NCI-H1436 (cell line): Measurements from ENCODE around the gene PRDM15.

Experiments
- DNase-seq: peaks from one replicate; lab custom pipeline; 2025; lab: John Stamatoyannopoulos, UW

The PRDM15 gene

GRCh38 chr21:41823906-41824305, 55.2 kb downstream of the PRDM15 start:
- no peak for DNase-seq

GRCh38 chr21:41823166-41823565, 56.0 kb downstream of the PRDM15 start:
- DNase-seq: no peak

GRCh38 chr21:41821756-41822431, 57.2 kb downstream of the PRDM15 start:
- DNase-seq: no peak

GRCh38 chr21:41821081-41821755, 57.9 kb downstream of the PRDM15 start:
- no peak for DNase-seq

- no peak for DNase-seq
Measured at GRCh38 chr21:41820384-41821080, 58.6 kb downstream of the PRDM15 start.

GRCh38 chr21:41819856-41820281, 59.3 kb downstream of the PRDM15 start:
- no peak for DNase-seq

- no peak for DNase-seq
Measured at GRCh38 chr21:41819236-41819855, 59.8 kb downstream of the PRDM15 start.

- no peak for DNase-seq
Measured at GRCh38 chr21:41817877-41818855, 61.0 kb downstream of the PRDM15 start.

- DNase-seq: peak; percentile 24
Measured at GRCh38 chr21:41817228-41817627, 61.9 kb downstream of the PRDM15 start.

GRCh38 chr21:41816583-41817165, 62.5 kb downstream of the PRDM15 start:
- DNase-seq: no peak

- DNase-seq: no peak
Measured at GRCh38 chr21:41815652-41816582, 63.2 kb downstream of the PRDM15 start.

GRCh38 chr21:41813226-41813625, 65.9 kb downstream of the PRDM15 start:
- no peak for DNase-seq

GRCh38 chr21:41812679-41813078, 66.5 kb downstream of the PRDM15 start:
- no peak for DNase-seq

GRCh38 chr21:41810597-41810932, 68.6 kb downstream of the PRDM15 start:
- no peak for DNase-seq

- no peak for DNase-seq
Measured at GRCh38 chr21:41809891-41810596, 69.1 kb downstream of the PRDM15 start.

- DNase-seq: no peak
Measured at GRCh38 chr21:41808846-41809245, 70.3 kb downstream of the PRDM15 start.

- DNase-seq: no peak
Measured at GRCh38 chr21:41808094-41808493, 71.0 kb downstream of the PRDM15 start.

GRCh38 chr21:41806773-41807172, 72.4 kb downstream of the PRDM15 start:
- DNase-seq: no peak

GRCh38 chr21:41805643-41806042, 73.5 kb downstream of the PRDM15 start:
- DNase-seq: no peak
